Left cardiac atrium (tissue), 4 donors: ENCODE measurements around the gene ATL2. TPM values are rescaled to one million over a fixed set of nuclear protein-coding genes. Genes with fewer than 3 reads are reported as not detected.
"Not testable (repeated sequence)": the region's sequence is repeated elsewhere in the genome, so short reads cannot be mapped to it uniquely, and the experiment has no call there.

Experiments used
- ATAC-seq, 2 donors: fragments of 200-7000 bp; cut with Tn5 transposase; one replicate each; pipeline ENCODE4 v1.9.1; 2020; ENCODE audit warnings: mild to moderate bottlenecking in 2 of 2, moderate library complexity in 2 of 2
- DNase-seq: peaks from one replicate; pipeline ENCODE4 v3.0.0-alpha.2; 2020
- intact Hi-C, 2 donors: fragments of 100-400 bp; cut with DNase I; formaldehyde crosslinking; loops; one replicate each; pipeline versions ENCODE4 v1.14.1 to v1.15.1; 2022 to 2023
- total RNA-seq, 2 donors: library from RNA; stranded (reverse); fragmentation: NEBNext Ultra II Directional; extraction: Animal tissue kit (Norgen Biotek cat#: 25700); gene quantifications; one replicate each; pipeline ENCODE4 v1.2.1, GENCODE V29; 2021
- donor health status: DM: no; HTN: yes; CAD: no.
- donor health status: DM: no; HTN: yes; CAD: no; lungs with severe emphysema.
- donor health status: DM: yes; HTN: yes; CAD: no.
- donor health status: Dilated cardiomyopathy.

Gene ATL2
- total RNA-seq, 2 donors from 2014 or later, result 34.8 to 55.7 TPM

DNA sequence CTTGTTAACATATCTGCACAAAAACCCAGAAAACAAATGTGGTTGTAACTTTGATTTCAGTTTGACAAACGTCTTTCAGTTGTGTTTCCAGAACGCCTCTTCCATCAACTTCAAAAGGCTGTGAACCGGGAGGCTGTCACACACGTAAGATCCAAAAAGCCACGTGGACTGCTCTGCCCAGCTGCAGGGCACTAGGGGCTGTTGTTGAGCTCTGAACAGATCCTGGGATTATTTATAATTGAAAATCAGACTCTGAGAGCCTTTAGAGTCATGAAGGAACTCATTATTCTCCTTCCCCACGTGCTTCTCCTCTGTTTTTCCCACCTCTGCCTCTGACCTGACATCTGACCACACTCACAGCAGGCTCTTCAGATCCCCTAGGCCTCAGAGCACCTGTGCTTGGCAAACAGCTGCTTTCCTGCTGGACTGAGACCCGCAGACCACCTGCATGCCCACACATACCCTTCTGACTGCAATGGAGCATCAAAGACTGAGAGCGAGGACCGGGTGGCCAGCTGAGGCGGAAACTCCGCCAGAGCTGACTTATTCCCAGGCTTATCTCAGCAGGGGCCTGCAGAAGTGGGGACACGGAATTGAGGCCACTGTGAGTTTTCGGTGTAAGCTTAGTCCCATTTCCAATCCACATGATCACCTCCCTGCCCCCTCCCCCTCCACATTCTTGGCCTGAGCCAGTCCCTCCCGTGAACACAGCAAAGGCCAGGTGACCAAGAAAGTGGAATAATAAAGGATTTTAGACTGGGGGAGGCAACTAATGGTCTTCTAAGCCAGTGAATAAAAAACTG, 114.8 kb downstream of the ATL2 start:
- intact Hi-C loops, result no loop called here
- ATAC-seq, result no peak

DNA sequence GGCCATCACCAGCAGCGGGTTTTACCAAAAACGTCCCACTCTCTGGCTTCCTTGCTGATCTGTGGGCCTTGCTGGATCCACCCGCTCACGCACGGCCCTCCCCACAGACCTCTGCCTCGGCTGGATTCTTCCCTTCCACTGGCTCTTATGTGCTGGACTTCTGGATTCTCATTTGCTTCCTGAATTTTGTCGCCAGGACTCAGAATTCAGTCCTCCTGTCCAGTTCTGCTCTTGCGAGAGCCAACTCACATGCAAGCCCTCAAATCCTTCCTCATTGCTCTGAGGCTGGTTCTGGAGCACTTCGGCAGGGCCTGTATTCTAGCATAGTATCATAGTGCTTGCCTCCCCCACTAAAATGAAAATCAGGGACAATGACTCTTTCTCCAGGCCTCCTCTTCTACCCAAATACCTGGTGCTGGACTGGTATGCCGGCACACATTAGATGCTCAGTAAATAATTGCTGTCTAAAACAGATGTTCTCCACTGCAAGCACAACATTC, 115.5 kb downstream of the ATL2 start:
- ATAC-seq (peak in 1 of 2 donors; percentile 22), DNase-seq (no peak)
- intact Hi-C loops, result no loop called here

More for the DNA sequence above, 114.8 kb downstream of the ATL2 start:
- DNase-seq, result no peak

DNA sequence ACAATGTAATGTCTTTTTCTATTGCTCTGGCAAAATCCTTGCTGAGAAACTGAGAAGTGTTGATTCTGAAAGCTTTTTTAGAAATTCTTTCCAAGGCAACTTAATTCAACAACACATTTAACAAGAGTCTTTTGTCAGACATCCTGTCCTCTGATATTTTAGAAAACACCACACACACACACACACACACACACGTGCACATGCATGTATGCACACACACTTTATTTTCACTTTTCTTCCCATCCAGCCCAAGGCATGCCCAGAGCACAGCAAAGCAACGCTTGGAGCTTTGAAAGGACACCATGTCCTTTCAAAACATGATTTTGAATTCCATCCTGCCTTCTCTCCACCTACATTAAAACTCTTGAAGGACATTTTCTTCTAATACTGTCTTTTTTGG, 116.1 kb downstream of the ATL2 start:
- intact Hi-C loops, result no loop called here
- no peak for DNase-seq
- ATAC-seq, result no peak

DNA sequence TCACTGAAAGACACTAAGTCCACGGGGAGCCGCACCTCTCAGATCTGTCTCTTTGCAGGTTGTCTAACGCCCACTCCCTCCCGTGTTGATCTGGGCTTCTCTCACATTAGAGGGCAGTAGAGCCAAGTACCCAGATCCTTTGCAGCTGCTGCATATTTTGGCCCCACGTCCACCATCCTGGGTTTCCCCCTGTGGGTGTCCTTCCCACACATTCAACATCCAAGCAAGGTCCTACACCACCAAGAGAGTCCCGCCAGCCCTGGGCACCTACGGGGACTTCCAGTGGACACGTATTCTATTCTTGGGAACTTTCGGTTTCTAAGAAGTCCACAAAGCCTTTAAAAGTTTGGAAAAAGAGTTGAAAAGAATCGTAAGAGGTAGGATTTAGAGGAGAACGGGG, 116.6 kb downstream of the ATL2 start:
- intact Hi-C loops, result no loop called here
- ATAC-seq, result peak in 1 of 2 donors; percentile 33

DNA sequence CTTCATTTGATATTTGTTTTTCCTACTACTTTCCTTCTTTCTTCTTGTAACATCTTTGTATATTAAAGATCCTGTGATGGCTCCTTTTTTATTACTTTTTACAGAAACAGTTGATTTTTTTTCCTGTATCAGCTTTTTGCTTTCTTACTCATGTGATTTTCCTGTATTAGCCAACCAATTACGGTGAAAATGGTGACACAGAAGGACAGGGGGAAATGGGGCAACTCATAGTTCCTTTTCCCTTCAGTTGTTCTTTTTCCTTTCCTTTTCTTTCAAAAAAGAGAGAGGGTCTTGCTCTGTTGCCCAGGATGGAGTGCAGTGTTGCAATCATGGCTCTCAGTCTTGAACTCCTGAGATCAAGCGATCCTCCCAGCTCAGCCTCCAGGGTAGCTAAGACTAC, 117.8 kb downstream of the ATL2 start:
- intact Hi-C loops, result no loop called here
- no peak for DNase-seq
- ATAC-seq, result no peak

More for the DNA sequence above, 116.6 kb downstream of the ATL2 start:
- DNase-seq, result no peak

DNA sequence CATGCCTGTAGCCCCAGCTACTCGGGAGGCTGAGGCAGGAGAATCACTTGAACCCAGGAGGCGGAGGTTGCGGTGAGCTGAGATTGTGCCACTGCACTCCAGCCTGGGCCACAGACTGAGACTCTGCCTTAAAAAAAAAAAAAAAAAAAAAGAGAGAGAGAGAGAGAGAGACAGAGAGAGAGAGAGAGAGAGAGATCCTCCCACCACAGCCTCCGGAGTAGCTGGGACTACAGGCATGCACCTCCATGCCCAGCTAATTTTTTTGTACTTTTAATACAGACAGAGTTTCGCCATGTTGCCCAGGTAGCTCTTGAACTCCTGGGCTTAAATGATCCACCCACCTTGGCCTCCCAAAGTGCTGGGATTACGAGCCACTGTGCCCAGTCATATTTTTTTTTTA, 119.4 kb downstream of the ATL2 start:
- ATAC-seq, intact Hi-C loops: not testable (repeated sequence)

DNA sequence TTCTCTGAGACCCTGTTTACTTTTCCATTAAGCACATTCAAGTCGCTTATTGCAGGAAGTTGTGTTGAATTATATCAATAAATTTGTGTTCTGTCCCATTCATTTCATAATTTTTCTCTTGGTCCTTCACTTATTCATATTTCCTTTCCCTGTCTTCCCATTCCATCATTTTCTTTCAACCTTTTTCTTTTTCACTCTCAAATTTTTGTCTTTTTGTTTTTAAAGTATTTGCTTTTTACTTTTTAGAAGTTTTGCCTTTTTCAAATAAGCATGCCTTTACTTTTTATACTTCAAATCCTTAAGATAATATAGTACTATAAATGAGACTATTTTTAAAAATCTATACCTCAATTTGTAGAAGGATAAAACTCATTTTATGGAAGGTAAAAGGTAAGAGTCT, 120.5 kb downstream of the ATL2 start:
- no peak for ATAC-seq
- intact Hi-C loops, result no loop called here
- no peak for DNase-seq

More for the DNA sequence above, 119.4 kb downstream of the ATL2 start:
- not testable (repeated sequence) for DNase-seq

DNA sequence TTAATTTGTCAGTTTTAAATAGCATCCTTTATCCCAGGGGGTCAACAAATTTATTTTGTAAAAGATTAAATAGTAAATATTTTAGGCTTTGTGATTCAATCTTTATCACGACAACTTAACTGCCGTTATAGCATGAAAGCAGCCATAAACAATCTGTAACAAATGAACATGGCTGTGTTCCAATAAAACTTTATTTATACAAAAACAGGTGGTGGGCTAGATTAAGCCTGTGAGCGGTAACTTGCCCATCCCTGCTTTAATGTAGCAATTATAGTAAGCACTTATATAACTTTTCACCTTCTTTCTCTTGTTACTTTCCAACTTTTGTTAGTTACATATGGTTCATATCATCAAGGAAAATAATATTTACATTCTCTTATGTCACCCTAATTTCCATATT, 121.9 kb downstream of the ATL2 start:
- no peak for DNase-seq
- intact Hi-C loops, result no loop called here
- no peak for ATAC-seq

DNA sequence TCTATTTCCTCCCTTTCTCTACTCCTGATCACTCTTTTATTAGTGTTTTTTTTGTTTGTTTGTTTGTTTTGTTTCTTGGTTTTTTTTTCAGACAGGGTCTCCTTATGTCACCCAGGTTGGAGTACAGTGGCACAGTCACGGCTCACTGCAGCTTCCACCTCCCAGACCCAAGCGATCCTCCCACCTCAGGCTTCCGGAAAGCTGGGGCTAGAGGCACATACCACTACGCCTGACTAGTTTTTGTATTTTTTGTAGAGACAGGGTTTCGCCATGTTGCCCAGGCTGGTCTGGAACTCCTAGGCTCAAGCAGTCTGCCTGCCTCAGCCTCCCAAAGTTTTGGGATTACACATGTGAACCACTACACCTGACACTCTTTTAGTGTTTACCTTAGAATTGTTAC, 122.3 kb downstream of the ATL2 start:
- intact Hi-C loops, result no loop called here

DNA sequence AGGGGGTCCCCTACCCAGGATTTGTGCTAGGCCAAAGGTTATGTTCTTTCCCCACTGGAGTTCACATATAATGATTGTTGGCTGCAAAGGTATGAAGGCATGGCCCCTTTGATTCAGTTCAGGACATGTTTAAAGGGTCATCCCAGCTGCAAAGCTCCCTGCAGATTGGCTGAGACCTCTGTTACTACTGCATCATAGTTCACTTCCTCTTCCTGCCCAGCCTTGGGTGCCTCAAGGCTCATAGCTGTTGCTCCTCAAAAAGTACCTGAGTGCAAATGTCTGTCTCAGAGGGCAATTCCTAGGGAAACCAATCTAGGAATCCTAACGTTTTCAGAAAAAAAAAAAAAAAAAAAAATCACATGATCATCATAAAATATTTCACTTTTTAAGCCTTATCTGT, 125.1 kb downstream of the ATL2 start:
- ATAC-seq (no peak), DNase-seq (no peak)
- intact Hi-C loops, result no loop called here

More for the DNA sequence above, 122.3 kb downstream of the ATL2 start:
- ATAC-seq (no peak), DNase-seq (no peak)

DNA sequence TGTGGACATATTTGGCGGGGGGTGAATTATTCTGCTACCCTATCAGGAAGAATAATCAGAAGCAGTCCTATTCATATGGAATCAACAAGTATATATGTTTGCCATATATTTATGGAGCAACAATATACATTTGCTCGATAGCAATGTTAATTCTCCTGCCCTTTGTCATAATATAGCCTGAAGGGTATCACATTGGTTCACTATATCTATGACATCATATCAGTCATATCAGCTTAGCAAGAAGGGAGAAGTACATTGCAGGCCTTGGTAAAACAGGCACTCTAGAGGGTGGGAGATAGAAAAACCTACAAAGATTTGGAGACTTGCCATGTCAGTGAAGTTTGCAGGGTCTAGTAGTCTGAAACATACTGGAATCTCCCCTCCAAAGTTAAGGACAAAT, 128.4 kb downstream of the ATL2 start:
- ATAC-seq (no peak), DNase-seq (no peak)
- intact Hi-C loops, result no loop called here

DNA sequence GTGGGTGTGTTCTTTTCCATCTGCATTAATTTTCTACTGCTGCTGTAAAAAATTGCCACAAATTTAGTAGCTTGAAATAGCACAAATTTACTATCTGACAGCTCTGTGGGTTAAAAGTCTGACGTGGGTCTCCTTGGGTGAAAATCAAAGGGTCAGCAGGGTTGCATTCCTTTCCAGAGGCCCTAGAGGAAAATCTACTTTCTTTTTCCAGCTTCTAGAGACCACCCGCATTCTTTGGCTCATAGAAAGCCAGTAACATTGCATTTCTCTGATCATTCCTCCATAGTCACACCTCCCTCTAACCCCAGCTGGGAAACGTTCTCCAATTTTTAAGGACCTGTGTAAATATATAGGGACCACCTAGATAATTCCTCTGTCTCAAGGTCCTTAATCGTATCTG, 128.8 kb downstream of the ATL2 start:
- no peak for DNase-seq
- intact Hi-C loops, result no loop called here
- ATAC-seq, result no peak

DNA sequence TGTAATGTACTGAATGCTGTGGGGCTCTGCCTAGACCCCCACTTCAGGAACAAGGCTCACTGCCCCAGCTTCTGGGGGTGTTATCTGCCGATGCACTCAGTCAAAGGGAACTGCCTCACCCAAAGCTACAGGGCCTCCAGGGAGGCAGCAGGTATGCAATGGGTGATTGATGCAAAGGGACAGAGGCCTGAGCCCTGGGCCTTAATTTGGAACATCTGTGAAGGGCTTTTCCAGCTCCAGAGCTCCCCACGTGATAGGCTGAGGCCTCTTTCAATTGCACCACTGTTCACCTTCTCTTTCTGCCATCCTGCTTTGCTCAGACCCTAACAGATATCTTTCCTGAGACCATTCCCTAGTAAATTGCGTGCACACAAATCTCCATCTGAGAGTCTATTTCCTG, 131.0 kb downstream of the ATL2 start:
- no peak for ATAC-seq
- intact Hi-C loops, result no loop called here
- no peak for DNase-seq

DNA sequence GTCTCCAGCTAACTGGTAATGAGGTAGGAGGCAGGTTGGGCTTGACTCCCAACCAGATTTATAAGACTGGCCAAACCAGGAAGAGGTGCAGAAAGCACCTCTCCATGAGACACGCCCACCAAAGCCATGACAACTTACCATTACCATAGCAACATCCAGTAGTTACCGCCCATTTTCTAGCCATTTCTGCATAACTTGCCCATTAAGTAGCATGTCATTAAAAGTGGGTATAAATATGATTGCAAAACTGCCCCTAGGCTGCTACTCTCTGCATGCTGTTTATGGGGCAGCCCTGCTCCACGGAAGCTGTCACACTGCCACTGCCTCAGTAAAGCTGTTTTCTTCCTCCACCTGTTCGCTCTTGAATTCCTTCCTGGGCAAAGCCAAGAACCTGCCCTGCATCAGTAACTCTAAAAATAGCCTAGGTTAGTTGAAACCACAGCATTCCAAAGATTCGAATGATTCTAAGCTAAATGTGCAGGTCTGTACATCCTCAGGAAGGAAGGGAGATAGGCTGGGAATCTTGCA, 131.9 kb downstream of the ATL2 start:
- intact Hi-C loops, result no loop called here
- DNase-seq (no peak), ATAC-seq (peak in 1 of 2 donors; percentile 23)

DNA sequence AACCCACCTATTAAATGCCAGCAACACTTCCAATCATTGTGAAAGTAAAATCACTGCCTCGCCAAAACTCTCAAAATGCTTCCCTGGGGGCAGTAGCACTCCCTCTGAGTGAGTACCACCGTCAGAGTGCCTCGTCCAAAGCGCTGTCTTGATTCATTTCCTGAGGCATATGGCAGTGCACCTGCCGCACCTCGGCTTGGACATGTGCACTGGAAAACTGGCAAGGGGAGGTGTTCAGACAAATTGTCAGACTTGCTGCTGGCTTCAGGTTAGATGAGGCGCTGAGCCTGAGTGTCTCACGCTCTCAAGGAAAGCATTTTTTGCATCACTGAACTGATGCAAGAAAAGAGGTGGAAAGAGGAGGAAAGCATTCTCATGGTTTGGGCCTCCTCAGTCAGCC, 132.8 kb downstream of the ATL2 start:
- ATAC-seq, result no peak
- intact Hi-C loops, result no loop called here
- DNase-seq, result no peak

Other genes with a start within 250 kb of the ATL2 start
- 10 to 100 TPM; 24.7 to 28.3 TPM for gene HNRNPLL, start 225.7 kb upstream of the ATL2 start, total RNA-seq